AG08395 (cell line): ENCODE data around the gene SMARCA2.

Experiments
- DNase-seq: peaks from one replicate; pipeline ENCODE4 v3.0.0; 2012; ENCODE audit warnings: mixed read lengths, low spot score

The SMARCA2 gene

DNA sequence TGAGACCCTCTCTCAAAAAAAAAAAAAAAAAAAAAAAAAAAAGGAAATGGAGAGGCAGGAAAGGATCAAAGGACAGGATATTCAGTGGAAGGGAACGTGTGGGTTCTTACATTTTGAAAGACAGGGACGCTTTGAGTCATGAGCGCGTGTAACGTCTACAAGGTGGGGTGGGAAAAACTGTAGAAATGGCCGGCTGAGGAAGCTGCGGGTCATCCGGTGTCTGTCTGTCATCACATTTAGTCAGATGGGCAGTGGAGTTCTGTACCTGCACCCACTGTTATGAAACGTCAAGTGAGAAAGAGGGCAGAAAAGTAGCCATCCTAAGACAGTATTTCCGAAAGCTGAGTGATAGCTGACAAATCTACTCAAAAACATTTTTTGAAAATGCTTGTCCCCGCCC, 159.8 kb downstream of the SMARCA2 start:
- no peak for DNase-seq

GRCh38 chr9:2177121-2177520, 162.0 kb downstream of the SMARCA2 start:
- DNase-seq, result no peak

DNA sequence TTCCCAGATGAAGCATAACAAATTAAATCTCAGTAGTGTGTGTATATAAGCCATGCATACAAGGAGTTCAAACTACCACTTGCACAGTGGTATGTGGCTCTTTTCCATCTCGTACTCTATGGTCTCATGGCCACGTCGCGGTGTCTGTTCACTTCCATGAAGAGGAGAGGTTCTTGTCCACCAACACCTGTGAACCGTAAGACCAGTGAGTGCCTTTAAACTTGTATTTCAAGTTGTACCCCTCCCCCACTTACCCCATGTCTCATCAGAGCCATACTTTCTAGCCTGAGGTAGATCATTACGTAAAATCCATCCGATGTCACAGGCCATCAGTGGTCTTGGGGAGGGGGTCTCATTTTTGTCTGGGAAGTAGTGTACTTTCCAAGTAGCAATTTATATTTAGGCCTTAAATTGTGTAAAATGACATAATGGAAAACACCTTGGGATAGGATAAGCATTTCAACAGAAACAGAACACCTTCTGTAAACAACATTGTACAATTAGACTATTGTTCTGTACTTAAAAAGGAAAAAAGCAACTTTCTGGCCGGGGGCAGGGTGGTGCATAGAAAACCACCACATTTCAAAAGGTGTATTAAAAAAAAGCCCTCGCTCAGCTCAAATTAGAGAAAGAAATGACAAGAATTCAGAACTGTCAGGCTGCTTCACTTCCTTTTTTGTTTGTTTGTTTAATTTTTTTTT, 163.0 kb downstream of the SMARCA2 start:
- DNase-seq, result no peak

DNA sequence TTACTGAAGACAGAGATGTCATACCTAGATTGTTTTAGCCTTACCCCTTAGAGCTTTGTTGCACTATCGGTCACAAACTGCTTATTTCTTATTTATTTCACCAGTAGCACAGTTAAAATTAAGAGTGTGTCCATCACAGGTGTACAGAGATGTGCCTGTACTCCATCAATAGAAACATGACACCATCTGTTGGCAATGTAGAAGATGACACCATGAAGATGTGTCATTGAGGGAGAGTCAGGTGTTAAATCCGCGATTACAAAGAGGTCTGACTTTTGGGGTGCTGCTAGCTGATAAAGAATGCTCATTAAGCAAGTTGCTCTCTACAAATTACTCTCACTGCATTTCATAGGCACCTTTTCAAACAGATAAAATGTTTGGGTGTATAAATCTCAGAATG, 164.4 kb downstream of the SMARCA2 start:
- no peak for DNase-seq

- DNase-seq, result no peak
Observed at GRCh38 chr9:2180154-2180553, 165.0 kb downstream of the SMARCA2 start.

- no peak for DNase-seq
Observed at GRCh38 chr9:2180704-2181103, 165.6 kb downstream of the SMARCA2 start.

- DNase-seq, result no peak
Observed at GRCh38 chr9:2181792-2182191, 166.6 kb downstream of the SMARCA2 start.

GRCh38 chr9:2190939-2191608, 175.9 kb downstream of the SMARCA2 start:
- DNase-seq, result no peak

DNA sequence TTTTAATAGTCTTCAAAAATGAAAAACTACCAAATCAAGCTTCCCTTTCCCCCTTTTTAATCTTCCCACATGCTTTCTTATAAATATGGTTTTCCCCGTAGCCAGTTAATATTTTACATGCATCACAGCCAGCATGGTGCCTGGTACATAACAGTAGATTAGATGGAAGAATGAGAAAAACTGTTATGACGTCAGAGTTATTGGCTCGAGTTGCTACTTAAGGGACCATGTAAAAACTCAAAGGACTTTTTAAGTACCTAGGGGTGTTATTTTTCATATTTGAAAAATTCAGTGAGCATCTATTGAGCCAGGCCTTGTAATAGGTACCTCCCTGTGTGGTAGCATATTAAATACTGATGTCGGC, 176.4 kb downstream of the SMARCA2 start:
- DNase-seq, result no peak

DNA sequence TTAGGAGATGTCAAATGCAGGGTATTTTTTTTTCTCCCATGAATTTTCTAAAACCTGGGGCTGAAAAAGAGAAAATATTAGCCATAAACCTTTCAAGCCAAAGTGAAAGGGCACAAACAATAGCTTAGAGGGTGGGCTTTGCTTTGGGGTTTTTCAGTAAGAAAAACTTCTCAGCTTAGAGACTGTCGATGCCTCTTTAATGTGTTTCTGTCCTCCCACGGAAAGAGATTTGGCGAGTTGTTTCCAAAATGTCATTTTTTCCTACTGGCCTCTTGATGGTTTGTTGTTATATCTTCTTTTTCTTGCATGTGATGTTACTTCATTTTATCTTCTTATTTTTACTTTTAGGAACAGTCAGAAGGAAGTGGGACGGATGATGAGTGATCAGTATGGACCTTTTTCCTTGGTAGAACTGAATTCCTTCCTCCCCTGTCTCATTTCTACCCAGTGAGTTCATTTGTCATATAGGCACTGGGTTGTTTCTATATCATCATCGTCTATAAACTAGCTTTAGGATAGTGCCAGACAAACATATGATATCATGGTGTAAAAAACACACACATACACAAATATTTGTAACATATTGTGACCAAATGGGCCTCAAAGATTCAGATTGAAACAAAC, 177.3 kb downstream of the SMARCA2 start:
- no peak for DNase-seq

GRCh38 chr9:2193552-2193951, 178.4 kb downstream of the SMARCA2 start:
- DNase-seq, result no peak

GRCh38 chr9:2195211-2195610, 180.1 kb downstream of the SMARCA2 start:
- no peak for DNase-seq

DNA sequence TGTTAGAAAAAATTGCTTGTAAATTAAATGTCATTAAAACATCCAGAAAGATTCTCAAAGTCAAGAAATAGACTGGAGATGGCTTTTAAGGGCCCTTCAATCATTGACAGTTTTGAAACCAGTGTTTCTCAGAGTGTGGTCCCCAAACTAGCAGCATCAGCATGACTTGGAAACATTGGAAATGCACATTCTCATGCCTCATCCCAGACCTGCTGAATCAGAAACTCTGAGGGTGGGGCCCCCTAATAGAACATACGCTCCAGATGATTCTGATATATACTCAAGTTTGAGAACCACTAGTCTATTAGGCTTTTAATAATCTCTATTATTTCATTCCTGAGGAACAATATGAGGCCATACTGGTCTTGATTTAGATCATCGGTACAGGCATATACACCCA, 181.6 kb downstream of the SMARCA2 start:
- no peak for DNase-seq

DNA sequence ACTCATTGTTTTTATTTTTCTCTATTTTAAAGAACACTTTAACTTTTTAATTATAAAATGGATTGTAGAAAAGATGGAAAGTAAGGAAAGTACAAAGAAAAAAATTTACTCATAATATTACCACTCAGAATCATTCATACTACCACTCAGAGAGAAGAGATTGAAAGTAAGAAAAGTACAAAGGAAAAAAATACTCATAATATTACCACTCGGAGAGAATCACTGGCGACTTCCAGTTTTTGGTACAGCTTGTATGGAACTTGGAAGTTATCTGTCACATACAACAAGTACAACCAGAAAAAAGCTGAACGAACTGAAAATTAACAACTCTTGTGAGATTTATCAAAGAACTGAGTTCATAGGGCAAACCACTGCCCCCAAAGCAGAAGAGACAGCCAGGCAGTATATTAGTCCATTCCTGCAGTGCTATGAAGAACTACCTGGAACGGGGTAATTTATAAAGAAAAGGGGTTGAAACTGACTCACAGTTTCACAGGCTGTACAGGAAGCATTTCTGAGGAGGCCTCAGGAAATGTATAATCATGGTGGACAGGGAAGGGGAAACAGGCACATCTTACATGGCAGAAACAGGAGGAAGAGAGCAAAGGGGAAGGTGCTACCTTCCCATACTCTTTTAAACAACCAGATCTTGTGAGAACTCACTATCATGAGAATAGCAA, 183.9 kb downstream of the SMARCA2 start:
- DNase-seq, result no peak

- DNase-seq, result no peak
Observed at GRCh38 chr9:2199999-2200796, 185.1 kb downstream of the SMARCA2 start.

GRCh38 chr9:2208465-2208864, 193.3 kb downstream of the SMARCA2 start:
- DNase-seq, result no peak

- DNase-seq, result no peak
Observed at GRCh38 chr9:2208991-2209390, 193.8 kb downstream of the SMARCA2 start.

GRCh38 chr9:2209400-2209799, 194.3 kb downstream of the SMARCA2 start:
- no peak for DNase-seq

GRCh38 chr9:2210201-2210600, 195.1 kb downstream of the SMARCA2 start:
- no peak for DNase-seq

DNA sequence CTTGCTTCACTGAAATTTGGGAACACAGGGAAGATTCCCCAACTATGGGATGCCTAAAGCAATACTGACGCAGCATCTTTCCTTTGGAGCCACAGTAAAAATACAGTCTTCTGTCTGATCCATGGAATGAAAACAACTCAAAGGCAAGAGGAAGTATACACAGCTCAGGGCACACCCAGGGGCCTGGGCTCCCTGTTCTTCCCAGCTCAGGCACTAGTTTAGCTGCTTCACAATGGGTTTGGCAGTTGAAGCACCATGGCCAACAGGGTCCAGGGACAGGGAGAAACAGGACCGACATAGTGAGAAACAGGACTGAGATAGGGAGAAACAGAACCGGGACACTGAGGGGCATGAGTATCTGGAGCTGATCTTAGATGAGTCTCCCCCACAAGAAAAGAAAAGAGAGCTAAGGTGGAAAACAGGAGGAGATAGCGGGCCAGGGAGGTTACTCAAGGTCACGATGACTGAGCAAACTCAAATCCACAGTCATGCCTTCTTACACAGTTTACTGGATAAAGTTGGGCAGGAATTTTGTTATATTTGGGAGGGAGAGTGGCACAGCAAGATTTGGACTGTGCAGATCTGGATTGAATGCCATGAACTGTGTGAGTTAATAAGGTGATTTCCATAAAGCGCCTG, 198.8 kb downstream of the SMARCA2 start:
- no peak for DNase-seq

GRCh38 chr9:2214707-2215106, 199.6 kb downstream of the SMARCA2 start:
- no peak for DNase-seq
